ENCODE measurements around the gene GPR4.
"Not testable (repeated sequence)": the region's sequence is repeated elsewhere in the genome, so short reads cannot be mapped to it uniquely, and the experiment has no call there.

The GPR4 gene

GRCh38 chr19:45630463-45630862 is 28.5 kb upstream of the GPR4 start:
- intact Hi-C loops (cut with DNase I): no loop called here

GRCh38 chr19:45629704-45630103 is 27.7 kb upstream of the GPR4 start:
- intact Hi-C loops (cut with DNase I): no loop called here
- DNase-seq: no peak

More at GRCh38 chr19:45630463-45630862, 28.5 kb upstream of the GPR4 start:
- no peak for DNase-seq

GRCh38 chr19:45628219-45628618 is 26.2 kb upstream of the GPR4 start:
- not testable (repeated sequence) for DNase-seq

DNA sequence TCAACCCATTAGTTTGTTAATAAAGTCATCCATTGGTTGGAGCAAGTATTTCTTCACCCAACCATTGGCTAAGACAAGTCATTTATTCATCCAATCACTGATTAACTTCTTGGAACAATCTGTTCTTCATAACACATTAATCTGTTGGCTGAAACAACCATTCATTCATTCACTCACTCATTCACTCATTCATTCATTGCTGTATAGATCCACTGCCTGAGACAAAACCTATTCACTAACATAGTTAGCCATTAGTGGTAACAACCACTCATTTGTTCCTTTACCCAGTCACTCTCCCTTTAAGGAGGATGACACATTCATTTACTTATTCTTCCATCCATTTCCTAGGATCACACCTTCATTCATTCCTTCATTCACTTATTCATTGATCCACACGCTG is 22.0 kb upstream of the GPR4 start:
- intact Hi-C loops (cut with DNase I): no loop called here
- DNase-seq: no peak

More at GRCh38 chr19:45628219-45628618, 26.2 kb upstream of the GPR4 start:
- intact Hi-C loops (cut with DNase I): not testable (repeated sequence)

- DNase-seq: no peak
- intact Hi-C loops (cut with DNase I): no loop called here
Observed at GRCh38 chr19:45621976-45622503, 20.0 kb upstream of the GPR4 start.

DNA sequence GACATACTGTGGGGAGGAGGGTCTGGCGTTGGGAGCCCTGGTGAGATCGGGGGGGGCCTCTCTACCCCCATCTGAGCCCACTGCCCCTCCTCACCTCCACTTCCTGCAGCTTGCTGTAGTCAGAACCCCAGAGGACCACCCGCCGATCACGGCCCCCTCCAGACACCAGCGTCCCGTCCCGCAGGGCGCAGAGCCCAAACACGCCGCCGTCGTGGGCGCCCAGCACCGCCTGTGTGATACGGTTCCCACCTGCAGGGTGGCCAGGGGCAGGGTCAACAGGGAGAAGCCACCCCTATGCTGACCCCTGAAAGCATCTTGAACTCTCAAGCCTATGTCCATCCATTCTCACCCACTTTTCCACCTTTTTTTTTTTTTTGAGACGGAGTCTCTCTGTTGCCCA is 19.4 kb upstream of the GPR4 start:
- intact Hi-C loops (cut with DNase I): no loop called here
- DNase-seq: no peak

DNA sequence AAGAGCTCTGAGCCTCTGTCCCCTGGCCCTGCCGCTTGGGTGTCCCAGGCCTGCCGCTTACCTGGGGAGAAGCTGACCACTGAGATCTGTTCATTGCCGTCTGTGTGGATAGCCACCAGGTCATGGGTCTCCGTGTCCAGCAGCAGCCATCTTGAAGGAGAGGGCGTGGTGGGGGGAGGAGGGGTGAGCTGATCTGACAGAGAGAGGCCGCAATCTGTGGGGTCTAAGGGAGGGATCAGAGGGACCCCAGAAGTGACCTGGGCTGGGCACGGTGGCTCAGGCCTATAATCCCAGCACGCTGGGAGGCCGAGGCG is 14.6 kb upstream of the GPR4 start:
- DNase-seq: no peak
- intact Hi-C loops (cut with DNase I): no loop called here

GRCh38 chr19:45615795-45616703 is 14.0 kb upstream of the GPR4 start:
- intact Hi-C loops (cut with DNase I): no loop called here
- DNase-seq: peak in 17 of 42 donors; percentile 7 to 61 (median 19)

- DNase-seq; intact Hi-C loops (cut with DNase I): not testable (repeated sequence)
Observed at GRCh38 chr19:45615056-45615455, 13.0 kb upstream of the GPR4 start.

DNA sequence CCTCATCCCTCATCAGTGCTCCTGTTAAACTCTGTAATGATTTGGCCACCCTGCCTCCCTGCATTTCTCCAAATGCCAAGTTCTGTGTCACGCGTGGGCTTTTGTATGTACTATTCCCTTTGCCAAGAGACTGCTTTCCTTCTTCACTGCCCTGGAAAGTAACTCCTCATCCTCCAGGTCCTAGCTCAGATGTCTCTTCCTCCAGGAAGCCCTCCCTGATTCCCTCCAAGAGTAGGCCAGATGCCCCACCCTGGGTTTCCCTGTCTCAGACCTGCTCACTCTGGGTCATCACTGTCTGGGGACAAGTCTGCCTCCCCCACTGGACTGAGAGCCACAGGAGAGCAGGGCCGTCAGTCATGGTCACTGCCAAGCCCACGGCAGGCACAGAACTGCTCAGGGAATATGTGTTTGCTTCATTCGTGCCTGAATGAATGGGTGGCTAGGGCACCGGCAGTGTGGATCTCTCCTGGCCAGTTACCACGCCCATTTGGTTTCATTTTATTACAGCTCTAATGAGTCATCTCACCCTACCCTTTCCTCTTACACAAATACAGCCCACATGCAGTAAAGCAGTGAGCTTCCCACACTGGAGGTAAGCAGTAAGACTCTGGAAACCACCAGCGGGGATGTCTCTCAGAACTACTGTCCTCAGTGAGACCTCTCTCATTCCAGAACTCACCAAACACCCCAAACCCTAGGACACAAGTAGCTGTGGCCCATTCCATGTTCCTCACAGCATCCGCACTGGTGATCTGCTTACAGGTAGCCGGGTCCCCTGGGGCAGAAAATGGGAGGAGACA is 12.1 kb upstream of the GPR4 start:
- intact Hi-C loops (cut with DNase I): no loop called here
- peak in 10 of 42 donors; percentile 6 to 66 (median 33) for DNase-seq

GRCh38 chr19:45608948-45609347 is 6.9 kb upstream of the GPR4 start:
- no peak for DNase-seq
- intact Hi-C loops (cut with DNase I): loop anchor here (5.0 kb wide), 1 partner anchor 73 kb away; no protein-coding TSS in a partner anchor

- intact Hi-C loops (cut with DNase I): loop anchor here (5.0 kb wide), 1 partner anchor 75 kb away; no protein-coding TSS in a partner anchor
- DNase-seq: peak; percentile 35 to 86 (median 68)
Observed at GRCh38 chr19:45607071-45608029, 5.3 kb upstream of the GPR4 start.

GRCh38 chr19:45601115-45601514 is 897 bp downstream of the GPR4 start:
- intact Hi-C loops (cut with DNase I): no loop called here
- no peak for DNase-seq

DNA sequence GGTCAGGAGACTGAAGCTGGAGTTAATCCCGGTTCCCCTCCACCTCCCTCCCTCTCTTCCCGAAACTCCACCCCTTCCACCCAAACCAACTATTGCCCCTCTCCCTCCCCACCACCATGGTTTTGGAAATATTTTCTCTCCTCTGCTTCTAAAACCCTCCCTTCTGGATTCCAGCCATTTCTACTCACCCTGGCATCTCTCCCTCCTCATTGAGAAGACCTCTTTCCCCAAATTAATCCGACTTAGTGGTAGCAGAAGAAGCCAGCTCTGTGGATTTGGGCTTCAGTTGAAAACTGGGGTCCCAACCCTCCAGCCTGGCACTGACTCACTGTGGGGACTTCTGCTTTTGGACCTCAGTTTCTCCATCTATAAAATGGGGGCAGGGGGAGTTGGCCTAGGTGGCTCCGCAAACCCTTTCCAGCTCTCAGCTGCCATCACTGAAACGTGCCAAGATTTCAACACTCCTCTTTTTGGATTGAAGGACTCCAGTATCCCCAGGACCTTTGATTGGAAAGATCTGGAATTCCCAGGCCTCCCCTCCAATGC is 1.6 kb downstream of the GPR4 start:
- intact Hi-C loops (cut with DNase I): no loop called here
- no peak for DNase-seq

DNA sequence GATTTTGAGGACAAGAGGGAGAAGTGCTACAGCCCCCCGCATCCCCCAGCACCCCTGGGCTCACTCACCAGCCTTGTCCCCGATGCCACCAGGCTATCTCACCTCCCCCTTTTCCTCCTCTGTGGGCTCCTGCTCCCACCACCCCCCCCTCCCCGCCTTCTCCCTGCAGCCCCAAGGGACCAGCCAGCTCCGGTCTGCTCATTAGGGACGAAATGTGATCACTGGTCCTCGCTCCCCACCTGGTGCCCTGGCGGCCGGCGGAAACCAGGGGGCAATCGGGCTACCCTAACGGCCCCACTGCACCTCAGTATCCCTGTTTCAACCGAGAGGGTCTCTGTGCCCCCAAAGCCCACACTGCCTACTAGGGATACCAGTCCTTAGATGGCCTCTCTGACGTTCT is 2.7 kb downstream of the GPR4 start:
- no peak for DNase-seq
- intact Hi-C loops (cut with DNase I): no loop called here

- intact Hi-C loops (cut with DNase I): no loop called here
- DNase-seq: no peak
Observed at GRCh38 chr19:45598267-45599001, 3.6 kb downstream of the GPR4 start.

DNA sequence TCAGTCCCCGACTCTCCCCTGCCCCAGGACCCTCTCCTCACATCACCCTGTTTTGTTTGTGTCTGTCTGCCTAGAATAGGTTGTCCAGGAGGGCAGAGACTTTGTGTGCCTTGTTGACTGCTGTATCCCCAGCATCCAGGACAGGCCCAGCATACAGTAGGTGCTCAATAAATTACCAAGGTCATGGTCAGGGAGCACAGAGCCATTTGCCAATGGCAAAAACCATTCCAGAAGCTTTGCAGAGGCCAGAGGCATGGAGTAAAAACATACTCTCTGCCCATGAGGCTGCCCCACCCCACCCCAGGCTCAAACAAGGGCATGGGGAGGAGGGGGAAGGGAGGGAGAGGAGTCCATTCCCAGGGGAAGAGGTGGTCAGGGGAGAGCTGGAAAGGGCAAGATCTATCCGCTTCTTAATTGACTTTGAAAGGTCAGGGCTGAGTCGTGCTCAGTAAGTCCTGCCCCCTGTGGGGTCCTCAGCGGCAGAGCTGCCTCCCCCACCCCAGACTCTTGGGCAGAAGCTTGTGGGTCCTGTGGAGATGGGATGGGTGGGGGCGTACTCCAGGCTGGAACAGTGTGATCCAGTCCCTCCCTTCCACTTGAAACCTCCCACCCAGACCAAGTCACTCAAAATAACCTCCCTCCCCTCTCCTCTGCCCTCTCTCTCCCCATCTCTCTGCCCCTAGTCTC is 4.4 kb downstream of the GPR4 start:
- intact Hi-C loops (cut with DNase I): no loop called here
- no peak for DNase-seq
